ENCODE data around the gene CYP4A22.
A peak's percentile ranks its signal among the peaks of the same experiment; 100 is the strongest.
"Not testable (repeated sequence)": the region's sequence is repeated elsewhere in the genome, so short reads cannot be mapped to it uniquely, and the experiment has no call there.

The CYP4A22 gene, protein sequence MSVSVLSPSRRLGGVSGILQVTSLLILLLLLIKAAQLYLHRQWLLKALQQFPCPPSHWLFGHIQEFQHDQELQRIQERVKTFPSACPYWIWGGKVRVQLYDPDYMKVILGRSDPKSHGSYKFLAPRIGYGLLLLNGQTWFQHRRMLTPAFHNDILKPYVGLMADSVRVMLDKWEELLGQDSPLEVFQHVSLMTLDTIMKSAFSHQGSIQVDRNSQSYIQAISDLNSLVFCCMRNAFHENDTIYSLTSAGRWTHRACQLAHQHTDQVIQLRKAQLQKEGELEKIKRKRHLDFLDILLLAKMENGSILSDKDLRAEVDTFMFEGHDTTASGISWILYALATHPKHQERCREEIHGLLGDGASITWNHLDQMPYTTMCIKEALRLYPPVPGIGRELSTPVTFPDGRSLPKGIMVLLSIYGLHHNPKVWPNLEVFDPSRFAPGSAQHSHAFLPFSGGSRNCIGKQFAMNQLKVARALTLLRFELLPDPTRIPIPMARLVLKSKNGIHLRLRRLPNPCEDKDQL

DNA sequence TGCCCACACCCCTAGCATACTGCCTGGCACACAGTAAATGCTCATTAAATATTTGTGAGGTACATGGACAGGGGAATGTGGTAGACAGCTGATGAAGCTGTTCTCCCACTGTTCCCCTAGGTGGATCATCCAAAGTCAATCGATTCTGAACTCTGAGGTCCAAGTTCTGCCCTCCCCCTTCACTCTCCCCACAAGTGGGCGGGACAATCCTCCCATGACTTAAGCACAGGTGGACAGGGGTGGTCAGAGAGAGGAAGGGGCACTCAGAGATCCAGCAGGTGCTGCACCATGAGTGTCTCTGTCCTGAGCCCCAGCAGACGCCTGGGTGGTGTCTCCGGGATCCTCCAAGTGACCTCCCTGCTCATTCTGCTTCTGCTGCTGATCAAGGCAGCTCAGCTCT, at the start of gene CYP4A22:
CYP4A22 (plus strand) TSS at position 244 of the 400 bp plus-strand sequence; CDS start at position 289, 45 bp downstream.
- TF ChIP-seq, protein P1, sequence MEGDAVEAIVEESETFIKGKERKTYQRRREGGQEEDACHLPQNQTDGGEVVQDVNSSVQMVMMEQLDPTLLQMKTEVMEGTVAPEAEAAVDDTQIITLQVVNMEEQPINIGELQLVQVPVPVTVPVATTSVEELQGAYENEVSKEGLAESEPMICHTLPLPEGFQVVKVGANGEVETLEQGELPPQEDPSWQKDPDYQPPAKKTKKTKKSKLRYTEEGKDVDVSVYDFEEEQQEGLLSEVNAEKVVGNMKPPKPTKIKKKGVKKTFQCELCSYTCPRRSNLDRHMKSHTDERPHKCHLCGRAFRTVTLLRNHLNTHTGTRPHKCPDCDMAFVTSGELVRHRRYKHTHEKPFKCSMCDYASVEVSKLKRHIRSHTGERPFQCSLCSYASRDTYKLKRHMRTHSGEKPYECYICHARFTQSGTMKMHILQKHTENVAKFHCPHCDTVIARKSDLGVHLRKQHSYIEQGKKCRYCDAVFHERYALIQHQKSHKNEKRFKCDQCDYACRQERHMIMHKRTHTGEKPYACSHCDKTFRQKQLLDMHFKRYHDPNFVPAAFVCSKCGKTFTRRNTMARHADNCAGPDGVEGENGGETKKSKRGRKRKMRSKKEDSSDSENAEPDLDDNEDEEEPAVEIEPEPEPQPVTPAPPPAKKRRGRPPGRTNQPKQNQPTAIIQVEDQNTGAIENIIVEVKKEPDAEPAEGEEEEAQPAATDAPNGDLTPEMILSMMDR (conservative IDR thresholded peaks at IDR 0.05; ENCODE audit: low read length): no peak
- DNase-seq (ENCODE audit: low read depth): no peak
- no peak within 1 kb of the TSS for H3K4me3 ChIP-seq (ENCODE audit: low read length)

DNA sequence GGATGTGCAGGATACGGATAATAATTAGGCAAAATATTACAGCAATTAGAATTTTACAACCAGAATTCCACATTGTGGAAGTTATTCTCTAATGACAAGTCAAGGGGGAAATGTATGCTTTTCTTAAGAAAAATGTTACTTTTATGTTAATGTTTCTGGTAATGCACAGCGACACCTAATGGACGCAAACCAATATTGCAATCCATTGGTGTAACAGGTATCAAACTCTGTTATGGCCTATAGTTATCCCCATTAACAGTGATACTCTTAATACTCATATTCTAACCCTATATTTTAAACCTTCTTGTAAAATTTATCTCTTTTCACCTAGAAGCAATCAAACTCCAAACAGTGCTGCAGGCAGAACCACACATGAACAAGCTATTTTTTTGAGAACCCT, 47.9 kb upstream of the CYP4A22 start:
- DNase-seq (ENCODE audit: low read depth): peak; percentile 17
- not testable (repeated sequence) for H3K4me3 ChIP-seq (ENCODE audit: low read length)
- TF ChIP-seq, protein P1 (conservative IDR thresholded peaks at IDR 0.05; ENCODE audit: low read length): peak; percentile 49

DNA sequence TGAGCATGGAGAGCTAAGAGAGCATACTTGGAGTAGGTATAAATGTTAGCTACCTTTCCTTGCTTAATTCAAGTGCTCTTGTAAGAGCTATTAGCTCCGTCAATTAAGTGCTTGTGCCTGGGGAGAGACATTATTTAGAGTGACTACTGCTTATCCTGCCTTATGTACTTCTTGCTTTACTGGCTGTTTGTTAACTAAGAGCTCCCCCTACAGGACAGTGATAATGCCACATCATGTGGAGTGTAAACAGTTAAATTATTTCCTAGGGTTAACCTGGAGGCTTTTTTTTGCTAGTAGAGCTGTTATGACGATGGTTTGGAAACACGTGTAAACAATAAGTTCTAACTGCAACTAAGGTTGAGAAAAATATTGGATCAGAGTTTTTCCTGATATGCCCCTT, 45.8 kb upstream of the CYP4A22 start:
- not testable (repeated sequence) for DNase-seq (ENCODE audit: low read depth); H3K4me3 ChIP-seq (ENCODE audit: low read length)
- TF ChIP-seq, protein P1 (conservative IDR thresholded peaks at IDR 0.05; ENCODE audit: low read length): 0 out of 2 replicates have a peak, but pooled peaks have one; percentile 7

DNA sequence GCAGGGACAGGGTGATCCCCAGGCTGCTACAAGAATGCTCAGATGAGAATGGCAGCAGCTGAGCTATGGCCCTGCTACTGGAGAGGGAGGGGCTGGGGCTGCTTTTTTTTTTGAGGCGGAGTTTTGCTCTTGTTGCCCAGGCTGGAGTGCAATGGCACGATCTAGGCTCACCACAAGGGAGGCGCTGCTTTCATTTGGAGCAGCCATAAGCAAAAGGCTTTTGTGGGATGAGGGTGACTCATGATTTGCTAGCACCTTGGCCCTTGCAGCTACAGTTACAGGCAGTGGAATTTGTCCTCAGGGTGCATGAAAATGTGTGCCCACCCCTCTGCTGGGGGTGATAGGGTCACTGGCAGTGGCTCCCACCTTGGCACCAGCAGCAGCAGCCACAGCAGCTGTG, 32.4 kb upstream of the CYP4A22 start:
- DNase-seq (ENCODE audit: low read depth): no peak
- TF ChIP-seq, protein P1 (conservative IDR thresholded peaks at IDR 0.05; ENCODE audit: low read length): no peak
- no peak overlapping the region for H3K4me3 ChIP-seq (ENCODE audit: low read length)

DNA sequence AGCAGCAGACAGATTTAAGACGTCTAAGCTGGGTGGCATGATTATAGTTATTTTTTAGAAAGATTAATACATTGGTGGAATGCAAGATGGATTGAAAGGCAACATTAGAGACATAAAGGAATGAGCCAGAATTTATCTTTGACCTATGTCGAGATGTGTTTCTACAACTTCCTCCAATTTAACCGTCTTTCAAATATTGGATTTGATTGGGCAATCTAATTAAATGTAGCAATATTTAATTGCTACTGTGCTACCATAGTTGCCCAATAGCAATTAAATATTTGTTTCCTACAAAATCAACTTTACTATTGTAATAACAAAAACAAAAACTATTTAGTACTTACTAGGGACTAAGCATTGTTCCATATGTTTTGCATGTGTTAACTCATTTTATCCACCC, 30.4 kb upstream of the CYP4A22 start:
- no peak overlapping the region for H3K4me3 ChIP-seq (ENCODE audit: low read length)
- no peak for DNase-seq (ENCODE audit: low read depth)
- TF ChIP-seq, protein P1 (conservative IDR thresholded peaks at IDR 0.05; ENCODE audit: low read length): no peak

DNA sequence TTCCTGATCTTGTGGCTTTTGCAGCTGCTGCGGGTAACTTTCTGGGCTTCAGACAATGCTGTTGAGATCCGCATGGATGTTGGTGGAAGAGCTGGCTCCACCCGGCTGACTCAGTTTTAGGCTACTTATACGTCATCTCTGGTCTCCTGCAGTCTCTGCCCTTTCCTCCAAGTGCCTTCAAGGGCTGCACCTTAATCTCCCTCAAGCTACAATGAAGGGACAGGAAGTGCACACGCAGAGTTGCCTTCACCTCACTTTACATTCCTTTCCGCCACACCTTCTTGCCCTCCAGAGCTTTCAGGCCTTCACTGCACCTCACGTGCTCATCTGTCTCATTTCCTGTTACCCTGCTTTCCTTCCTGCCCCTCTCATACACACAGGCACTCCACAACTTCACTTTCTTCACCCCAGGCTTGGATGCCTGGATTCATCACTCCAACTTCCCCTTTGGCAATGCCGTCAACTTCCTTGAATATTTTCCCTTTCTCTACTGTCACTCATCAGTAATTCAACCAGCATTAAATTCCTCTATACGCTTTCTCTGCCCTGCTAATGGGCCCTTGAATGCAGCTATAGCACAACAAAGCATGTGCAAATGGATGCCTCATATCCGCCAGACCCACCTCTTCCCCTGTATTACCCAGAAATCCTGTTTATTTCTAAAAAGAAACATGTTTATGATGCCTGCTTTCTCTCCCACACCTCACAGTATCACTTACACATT, 29.2 kb upstream of the CYP4A22 start:
- peak; percentile 13 for DNase-seq (ENCODE audit: low read depth)
- H3K4me3 ChIP-seq (ENCODE audit: low read length): not testable (repeated sequence)

DNA sequence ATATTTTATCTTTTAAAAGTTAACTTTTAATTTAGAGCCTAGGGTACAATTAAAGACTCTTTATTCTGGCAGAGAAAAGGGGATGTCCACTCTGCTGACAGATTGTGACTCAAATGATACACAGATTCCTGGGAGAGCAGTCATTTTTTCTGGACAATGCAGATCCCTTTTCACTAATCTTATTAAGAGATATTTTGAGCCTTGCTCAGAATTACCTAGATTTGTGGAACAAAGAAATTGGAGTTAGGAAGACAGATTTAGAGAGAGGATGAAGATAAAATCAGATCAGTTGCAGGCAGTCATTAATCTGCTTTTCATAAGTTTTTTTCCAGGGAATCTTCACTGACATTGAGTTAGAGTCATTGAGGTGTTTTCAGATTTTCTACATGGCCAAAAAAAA, 27.8 kb upstream of the CYP4A22 start:
- H3K4me3 ChIP-seq (ENCODE audit: low read length); DNase-seq (ENCODE audit: low read depth): not testable (repeated sequence)

DNA sequence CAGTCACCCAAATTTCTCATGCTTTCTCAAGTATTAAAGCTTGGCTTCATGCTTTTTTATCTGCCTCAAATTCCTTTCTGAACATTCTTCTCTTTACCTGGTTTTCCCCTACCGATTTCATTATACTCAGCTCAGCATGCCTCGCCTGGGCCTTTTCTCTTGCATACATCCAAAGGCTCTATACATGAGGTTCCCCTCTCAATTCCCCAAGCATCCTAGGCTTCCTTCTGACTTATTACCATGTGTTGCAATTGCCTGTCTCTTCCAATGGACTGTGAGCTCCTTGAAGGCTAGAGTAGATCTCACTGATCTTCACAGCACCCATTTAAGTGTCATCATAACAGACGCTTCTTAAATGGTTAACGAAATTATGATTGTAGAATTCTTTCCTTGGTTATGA, 24.1 kb upstream of the CYP4A22 start:
- TF ChIP-seq, protein P1 (conservative IDR thresholded peaks at IDR 0.05; ENCODE audit: low read length): no peak
- no peak for DNase-seq (ENCODE audit: low read depth)

DNA sequence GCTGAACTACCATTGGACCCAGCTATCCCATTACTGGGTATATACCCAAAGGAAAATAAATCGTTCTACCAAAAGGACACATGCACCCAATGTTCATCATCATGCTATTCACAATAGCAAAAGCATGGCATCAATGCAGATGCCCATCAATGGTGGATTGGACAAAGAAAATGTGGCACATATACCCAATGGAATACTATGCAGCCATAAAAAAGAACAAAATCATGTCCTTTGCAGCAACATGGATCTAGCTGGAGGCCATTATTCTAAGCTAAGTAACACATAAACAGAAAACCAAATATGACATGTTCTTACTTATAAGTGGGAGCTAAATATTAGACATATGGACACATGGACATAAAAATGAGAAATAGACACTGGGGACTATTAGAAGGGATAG, 16.2 kb upstream of the CYP4A22 start:
- not testable (repeated sequence) for DNase-seq (ENCODE audit: low read depth); H3K4me3 ChIP-seq (ENCODE audit: low read length)

More for the DNA sequence above, 24.1 kb upstream of the CYP4A22 start:
- H3K4me3 ChIP-seq (ENCODE audit: low read length): no peak overlapping the region

DNA sequence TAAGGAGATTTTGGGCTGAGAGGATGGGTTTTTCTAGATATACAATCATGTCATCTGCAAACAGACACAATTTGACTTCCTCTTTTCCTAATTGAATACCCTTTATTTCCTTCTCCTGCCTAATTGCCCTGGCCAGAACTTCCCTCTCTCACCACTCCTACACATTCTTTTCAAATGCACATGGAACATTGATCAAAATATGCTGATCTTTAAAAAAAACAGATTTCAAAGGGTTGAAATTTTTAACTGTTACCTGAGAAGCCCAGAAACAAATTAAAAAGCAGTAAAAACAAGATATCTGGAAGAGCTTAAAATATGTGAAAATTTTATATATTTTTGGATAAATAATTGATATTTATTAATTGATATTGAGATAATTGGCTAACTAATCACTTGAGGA, 12.4 kb upstream of the CYP4A22 start:
- DNase-seq (ENCODE audit: low read depth); H3K4me3 ChIP-seq (ENCODE audit: low read length): not testable (repeated sequence)

DNA sequence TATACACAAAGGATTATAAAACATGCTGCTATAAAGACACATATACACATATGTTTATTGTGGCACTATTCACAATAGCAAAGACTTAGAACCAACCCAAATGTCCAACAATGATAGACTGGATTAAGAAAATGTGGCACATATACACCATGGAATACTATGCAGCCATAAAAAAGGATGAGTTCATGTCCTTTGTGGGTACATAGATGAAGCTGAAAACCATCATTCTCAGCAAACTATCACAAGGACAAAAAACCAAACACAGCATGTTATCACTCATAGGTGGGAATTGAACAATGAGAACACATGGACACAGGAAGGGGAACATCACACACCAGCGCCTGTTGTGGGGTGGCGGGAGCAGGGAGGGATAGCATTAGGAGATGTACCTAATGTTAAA, 10.2 kb upstream of the CYP4A22 start:
- not testable (repeated sequence) for H3K4me3 ChIP-seq (ENCODE audit: low read length); DNase-seq (ENCODE audit: low read depth)
